MV-4-11 (cell line): ENCODE measurements around the gene KYNU.
"Not testable (repeated sequence)": the region's sequence is repeated elsewhere in the genome, so short reads cannot be mapped to it uniquely, and the experiment has no call there.

Experiments used
- DNase-seq: peaks from one replicate; lab custom pipeline; 2025; lab: John Stamatoyannopoulos, UW

KYNU gene

DNA sequence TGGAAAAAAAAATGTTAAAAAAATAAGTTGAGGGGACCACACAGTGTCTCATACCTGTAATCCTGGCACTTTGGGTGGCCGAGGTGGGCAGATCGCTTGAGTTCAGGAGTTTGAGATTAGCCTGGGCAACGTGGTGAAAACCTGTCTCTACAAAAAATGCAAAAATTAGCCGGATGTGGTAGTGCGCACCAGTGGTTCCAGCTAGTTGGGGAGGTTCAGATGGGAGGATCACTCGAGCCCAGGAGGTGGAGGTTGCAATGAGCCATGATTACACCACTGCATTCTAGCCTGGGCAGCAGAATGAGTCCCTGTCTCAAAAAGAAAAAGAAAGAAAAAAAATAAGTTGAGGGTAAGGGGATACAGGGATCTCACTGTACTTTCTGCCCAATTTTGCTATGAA lies 6.1 kb upstream of the KYNU start:
- no peak for DNase-seq

- DNase-seq = peak; percentile 59
These were observed 4.4 kb upstream of the KYNU start for GRCh38 chr2:142872882-142873724.

- DNase-seq = no peak
These were observed 3.6 kb upstream of the KYNU start for GRCh38 chr2:142873831-142874287.

DNA sequence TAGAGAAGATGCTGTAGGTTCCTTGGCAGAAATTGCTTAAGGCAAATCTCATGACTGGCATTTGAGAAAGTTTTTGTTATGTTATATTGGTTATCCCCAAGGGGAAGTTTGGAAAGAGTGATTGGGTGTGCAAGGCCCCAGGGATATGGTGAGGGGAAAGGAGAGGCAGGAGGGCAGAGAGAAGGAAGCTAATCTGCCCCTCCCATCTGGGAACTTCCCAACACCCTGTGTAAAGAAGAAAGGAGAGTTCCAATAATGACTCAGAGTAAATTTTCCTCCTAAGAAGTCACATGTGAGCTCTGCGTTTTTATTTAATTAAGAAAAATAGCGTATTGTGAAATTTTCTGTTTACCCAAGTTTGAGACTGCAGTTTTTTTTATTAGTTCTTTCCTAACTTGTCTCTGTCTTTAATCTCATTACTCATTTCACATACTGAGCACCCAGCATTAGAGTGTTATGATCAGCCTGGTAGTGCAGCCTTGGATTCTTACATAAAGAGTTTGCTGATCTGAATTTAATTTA lies 3.1 kb upstream of the KYNU start:
- DNase-seq = peak; percentile 59

DNA sequence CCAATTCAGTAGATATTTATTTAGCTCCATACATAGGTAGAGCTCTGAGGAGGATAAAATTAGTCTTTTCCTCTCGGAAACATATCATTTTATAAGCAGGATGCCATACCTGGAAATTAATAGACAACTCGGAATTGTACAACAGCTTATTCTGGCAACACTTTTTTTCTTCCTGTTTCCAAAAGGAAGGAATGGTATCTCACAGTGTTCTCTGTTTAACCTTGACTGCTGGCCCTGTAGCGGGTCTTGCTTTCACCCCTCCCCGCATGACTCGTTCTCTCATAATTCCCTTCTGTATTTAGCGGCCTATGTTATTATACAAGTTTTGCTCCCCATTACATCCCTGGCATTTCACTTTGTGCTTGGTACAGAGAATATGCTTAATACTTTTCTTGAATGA lies 2.5 kb upstream of the KYNU start:
- DNase-seq = no peak

DNA sequence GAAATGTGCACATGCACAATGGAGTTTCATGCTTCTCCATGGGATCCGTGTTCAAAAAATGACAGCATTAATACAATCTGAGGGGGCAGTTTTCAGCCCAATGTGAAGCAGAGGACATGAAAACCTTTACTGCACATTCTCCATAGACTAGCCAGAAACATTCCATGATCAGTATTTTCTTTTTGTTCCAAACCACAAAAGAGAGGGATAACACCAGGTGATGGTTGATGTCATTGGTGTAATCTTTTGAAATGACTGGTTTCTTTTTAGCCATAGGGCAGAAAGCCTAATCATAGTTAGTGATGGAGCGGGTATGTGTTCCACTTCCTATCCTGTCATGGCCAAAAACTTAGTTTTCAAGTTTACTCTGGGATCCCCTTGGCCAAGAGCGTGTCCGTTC lies 1.8 kb upstream of the KYNU start:
- DNase-seq = no peak

DNA sequence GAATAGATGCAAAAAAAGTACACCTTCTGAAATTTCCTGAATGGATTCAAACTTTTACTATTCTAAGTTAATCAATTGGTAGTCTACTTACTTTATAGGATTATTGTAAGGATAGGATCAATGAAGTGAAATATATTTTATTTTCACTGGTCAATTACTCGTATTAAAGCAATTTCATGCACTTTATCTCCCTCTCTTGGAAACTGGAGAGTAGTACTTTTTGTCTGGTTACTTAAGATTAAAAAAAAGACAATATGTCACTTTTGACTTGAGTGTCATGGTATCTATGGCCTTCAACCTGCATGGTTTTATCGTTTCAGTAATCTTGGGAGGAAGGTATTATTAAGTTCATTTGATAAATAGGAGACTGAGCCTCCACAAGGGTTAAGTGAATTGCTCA lies 1.0 kb upstream of the KYNU start:
- DNase-seq = peak; percentile 24

DNA sequence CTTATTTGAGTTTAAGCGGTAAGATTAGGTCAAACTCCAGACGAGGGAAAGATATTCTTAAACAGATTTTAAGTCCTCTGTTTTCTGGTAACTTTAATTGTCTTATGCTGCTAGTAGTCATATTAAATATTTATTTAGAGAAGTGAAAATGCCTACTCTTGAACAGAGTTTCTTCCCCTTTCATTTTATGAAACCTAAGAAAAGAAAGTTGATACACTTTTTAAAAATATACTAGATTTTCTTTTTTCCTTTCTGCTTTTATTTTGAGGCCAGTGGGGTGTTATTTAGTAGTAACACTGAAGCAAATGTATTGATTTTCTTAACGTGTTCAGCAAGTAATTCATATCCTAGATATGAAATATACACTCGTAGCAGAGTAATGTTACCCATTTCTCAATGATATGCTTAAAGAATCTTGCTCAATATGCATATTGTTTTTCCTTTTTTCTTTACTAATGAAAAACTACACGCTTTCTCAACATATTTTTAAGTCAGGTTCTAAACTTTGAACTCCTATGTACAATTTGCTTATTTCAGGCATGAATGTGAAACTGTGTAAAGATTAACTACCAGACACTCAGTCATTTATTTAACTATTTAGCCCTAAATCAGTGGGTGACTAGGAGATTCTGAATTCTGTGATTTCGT lies 691 bp downstream of the KYNU start:
- DNase-seq = peak; percentile 65

DNA sequence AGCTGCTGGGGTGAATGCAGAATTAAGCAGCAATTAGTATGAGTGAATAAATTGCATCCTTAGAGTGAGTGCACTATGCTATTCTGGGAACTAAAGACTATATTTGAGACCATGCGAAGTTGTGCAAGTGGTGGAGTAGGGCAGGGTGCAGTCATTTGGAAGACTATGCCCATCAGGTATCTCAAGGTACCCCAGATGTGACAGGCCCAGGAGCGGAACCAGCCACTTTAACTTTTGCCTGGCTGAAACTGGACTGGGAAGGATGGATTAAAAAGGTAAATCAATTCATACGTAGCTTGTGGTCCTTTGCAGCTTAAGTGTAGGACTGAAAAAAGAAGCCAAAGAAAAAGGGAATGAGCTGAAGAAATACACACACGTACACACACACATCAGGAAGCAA lies 1.7 kb downstream of the KYNU start:
- peak; percentile 18 for DNase-seq

- peak; percentile 53 for DNase-seq
These were observed 2.8 kb downstream of the KYNU start for GRCh38 chr2:142880279-142880678.

DNA sequence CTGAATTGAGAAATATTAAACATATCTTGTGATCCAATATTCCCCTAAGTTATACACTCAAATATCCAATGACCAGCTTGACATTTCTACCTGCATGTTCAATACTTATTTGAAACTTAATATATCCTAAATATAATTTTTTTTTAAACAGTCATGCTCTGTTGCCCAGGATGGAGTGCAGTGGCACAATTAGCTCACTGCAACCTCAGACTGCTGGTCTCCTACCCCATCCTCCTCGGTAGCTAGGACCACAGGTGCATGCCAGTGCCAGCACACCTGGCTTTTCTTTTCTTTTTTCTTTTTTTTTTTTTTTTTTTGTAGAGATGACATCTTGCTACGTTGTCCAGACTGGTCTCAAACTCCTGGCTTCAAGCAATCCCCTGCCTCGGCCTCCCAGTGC lies 4.2 kb downstream of the KYNU start:
- no peak for DNase-seq

DNA sequence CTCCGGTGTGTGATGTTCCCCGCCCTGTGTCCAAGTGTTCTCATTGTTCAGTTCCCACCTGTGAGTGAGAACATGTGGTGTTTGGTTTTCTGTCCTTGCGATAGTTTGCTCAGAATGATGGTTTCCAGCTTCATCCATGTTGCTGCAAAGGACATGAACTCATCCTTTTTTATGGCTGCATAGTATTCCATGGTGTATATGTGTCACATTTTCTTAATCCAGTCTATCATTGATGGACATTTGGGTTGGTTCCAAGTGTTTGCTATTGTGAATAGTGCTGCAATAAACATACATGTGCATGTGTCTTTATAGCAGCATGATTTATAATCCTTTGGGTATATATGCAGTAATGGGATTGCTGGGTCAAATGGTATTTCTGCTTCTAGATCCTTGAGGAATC lies 5.0 kb downstream of the KYNU start:
- DNase-seq = not testable (repeated sequence)

- DNase-seq = no peak
These were observed 6.1 kb downstream of the KYNU start for GRCh38 chr2:142883526-142883925.

- no peak for DNase-seq
These were observed 8.1 kb downstream of the KYNU start for GRCh38 chr2:142885543-142885942.

DNA sequence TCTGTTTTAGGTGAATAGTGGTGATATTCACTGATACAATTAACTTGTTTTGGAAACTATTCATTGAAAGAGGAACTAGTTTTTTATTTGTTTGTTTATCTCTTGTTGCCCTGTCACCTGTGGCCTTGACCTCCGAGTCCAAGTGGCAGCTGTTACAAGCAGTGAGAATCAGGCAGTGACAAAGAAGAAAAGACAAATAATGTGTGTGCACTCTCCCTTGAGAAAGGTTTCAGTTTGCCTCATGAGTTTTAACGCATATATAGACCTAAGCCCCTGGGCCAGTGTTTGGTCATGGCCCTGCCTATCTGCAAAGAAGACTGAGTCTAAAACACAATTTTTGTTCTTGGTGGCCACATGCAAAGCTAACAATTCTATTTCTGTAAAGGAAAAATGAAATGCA lies 15.3 kb downstream of the KYNU start:
- no peak for DNase-seq

- no peak for DNase-seq
These were observed 15.8 kb downstream of the KYNU start for GRCh38 chr2:142893241-142893640.

DNA sequence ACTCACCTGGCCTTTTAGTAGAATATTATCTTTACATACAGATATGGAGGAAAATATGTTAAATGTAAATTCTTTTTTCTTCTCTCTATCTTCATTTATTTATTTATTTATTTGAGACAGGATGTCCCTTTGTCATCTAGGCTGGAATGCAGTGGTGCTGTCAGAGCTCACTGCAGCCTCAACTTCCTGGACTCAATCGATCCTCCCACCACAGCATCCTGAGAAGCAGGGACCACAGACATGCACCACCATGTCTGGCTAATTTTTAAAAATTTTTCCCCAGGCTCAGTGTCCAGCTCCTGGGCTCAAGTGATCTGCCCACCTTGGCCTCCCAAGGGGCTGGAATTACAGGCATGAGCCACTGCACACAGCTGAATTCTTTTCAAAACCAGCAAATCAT lies 20.3 kb downstream of the KYNU start:
- no peak for DNase-seq

- not testable (repeated sequence) for DNase-seq
These were observed 22.9 kb downstream of the KYNU start for GRCh38 chr2:142900327-142900726.

DNA sequence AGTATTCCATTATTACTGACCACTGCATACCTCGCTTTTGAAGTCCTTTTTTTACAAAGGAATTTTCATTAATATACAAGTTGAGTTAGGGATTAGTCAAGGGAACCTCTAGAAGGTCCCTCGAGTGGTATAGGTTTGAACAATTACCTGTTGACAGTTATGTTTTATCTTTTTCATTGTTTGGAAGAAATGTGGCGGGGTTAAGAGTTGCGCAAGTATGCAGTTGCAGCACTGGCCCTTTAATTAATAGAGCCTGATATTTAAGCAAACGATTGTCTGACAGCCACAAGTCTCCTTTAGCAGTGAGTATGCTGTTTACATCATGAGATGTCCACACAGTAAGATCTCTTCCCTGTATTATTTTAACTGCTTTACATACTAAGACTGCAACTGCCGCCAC lies 24.3 kb downstream of the KYNU start:
- no peak for DNase-seq

- DNase-seq = not testable (repeated sequence)
These were observed 26.3 kb downstream of the KYNU start for GRCh38 chr2:142903726-142904125.

GRCh38 chr2:142907653-142908052 lies 30.2 kb downstream of the KYNU start:
- no peak for DNase-seq

GRCh38 chr2:142914507-142915313 lies 37.2 kb downstream of the KYNU start:
- no peak for DNase-seq
